ENCODE data around the gene PRKD1. TPM values are rescaled to one million over a fixed set of nuclear protein-coding genes. Genes with fewer than 3 reads are reported as not detected.
"Not testable (repeated sequence)": the region's sequence is repeated elsewhere in the genome, so short reads cannot be mapped to it uniquely, and the experiment has no call there.

Gene PRKD1
- total RNA-seq, 4 donors from 2014 or later, result 3.5 to 6.4 (median 4.4) TPM

- no peak overlapping the region for H3K27ac ChIP-seq
- WGBS, 2 donors (ENCODE audit: low coverage in 1 of 2), result 56 to 68% methylated on average over 2 of the region's 2 CpGs
- H3K4me1 ChIP-seq, result no peaks in the 10 kb centered on the region
- H3K9me3 ChIP-seq, result peaks cover under 1 to 4% of the 10 kb centered on the region in 2 donors
- H3K4me3 ChIP-seq, result no peak overlapping the region
- H3K27me3 ChIP-seq, result no peaks in the 10 kb centered on the region
- intact Hi-C loops (cut with DNase I; ENCODE audit: low total_unique reads) (no loop called here), in situ Hi-C loops (cut with MboI; ENCODE audit: low pct_ligation_motif_present in 1 of 4, low pct_unique_long_range_greater_than_20kb in 1 of 4, low sequenced_read_pairs in 3 of 4) (no loop called here)
- no peaks in the 10 kb centered on the region for H3K36me3 ChIP-seq
- no peak for TF ChIP-seq EP300 (IDR thresholded peaks at IDR 0.05; ENCODE audit: low read depth)
- TF ChIP-seq CTCF (IDR thresholded peaks at IDR 0.05), result no peak
- no peak for TF ChIP-seq POLR2A (IDR thresholded peaks at IDR 0.05)
- TF ChIP-seq POLR2AphosphoS5 (IDR thresholded peaks at IDR 0.05), result no peak
- no peak for DNase-seq
Measured at GRCh38 chr14:29846339-29847055, 81.2 kb downstream of the PRKD1 start.

GRCh38 chr14:29843981-29844380, 83.7 kb downstream of the PRKD1 start:
- Histone ChIP-seq H3K27ac (no peak overlapping the region), H3K27me3 (no peaks in the 10 kb centered on the region), H3K4me3 (no peak overlapping the region), H3K4me1 (no peaks in the 10 kb centered on the region), H3K36me3 (no peaks in the 10 kb centered on the region), H3K9me3 (peaks cover 22 to 26% of the 10 kb centered on the region in 2 donors)
- DNase-seq, result no peak
- in situ Hi-C loops (cut with MboI; ENCODE audit: low pct_ligation_motif_present in 1 of 4, low pct_unique_long_range_greater_than_20kb in 1 of 4, low sequenced_read_pairs in 3 of 4) (no loop called here), intact Hi-C loops (cut with DNase I; ENCODE audit: low total_unique reads) (no loop called here)
- no peak for TF ChIP-seq POLR2A (IDR thresholded peaks at IDR 0.05)
- no peak for TF ChIP-seq POLR2AphosphoS5 (IDR thresholded peaks at IDR 0.05)
- TF ChIP-seq CTCF (IDR thresholded peaks at IDR 0.05), result no peak
- TF ChIP-seq EP300 (IDR thresholded peaks at IDR 0.05; ENCODE audit: low read depth), result no peak
- WGBS, 2 donors (ENCODE audit: low coverage in 1 of 2), result 80 to 87% methylated on average over 1 of the region's 1 CpG

- intact Hi-C loops (cut with DNase I; ENCODE audit: low total_unique reads) (no loop called here), in situ Hi-C loops (cut with MboI; ENCODE audit: low pct_ligation_motif_present in 1 of 4, low pct_unique_long_range_greater_than_20kb in 1 of 4, low sequenced_read_pairs in 3 of 4) (no loop called here)
- WGBS, 2 donors (ENCODE audit: low coverage in 1 of 2), result 81 to 100% methylated on average over 1 of the region's 1 CpG
- TF ChIP-seq POLR2A (IDR thresholded peaks at IDR 0.05) (no peak), POLR2AphosphoS5 (IDR thresholded peaks at IDR 0.05) (no peak), EP300 (IDR thresholded peaks at IDR 0.05; ENCODE audit: low read depth) (no peak), CTCF (IDR thresholded peaks at IDR 0.05) (no peak)
- DNase-seq, result no peak
- no peaks in the 10 kb centered on the region for H3K36me3 ChIP-seq
- no peak overlapping the region for H3K27ac ChIP-seq
- no peaks in the 10 kb centered on the region for H3K27me3 ChIP-seq
- H3K4me3 ChIP-seq, result no peak overlapping the region
- peaks cover 22 to 32% of the 10 kb centered on the region in 2 donors for H3K9me3 ChIP-seq
- no peaks in the 10 kb centered on the region for H3K4me1 ChIP-seq
Measured at GRCh38 chr14:29842228-29842627, 85.4 kb downstream of the PRKD1 start.

- peaks cover 22 to 32% of the 10 kb centered on the region in 2 donors for H3K9me3 ChIP-seq
- in situ Hi-C loops (cut with MboI; ENCODE audit: low pct_ligation_motif_present in 1 of 4, low pct_unique_long_range_greater_than_20kb in 1 of 4, low sequenced_read_pairs in 3 of 4); H3K27me3 ChIP-seq; H3K27ac ChIP-seq; H3K4me3 ChIP-seq; H3K4me1 ChIP-seq; H3K36me3 ChIP-seq; DNase-seq; intact Hi-C loops (cut with DNase I; ENCODE audit: low total_unique reads): not testable (repeated sequence)
- WGBS, 2 donors (ENCODE audit: low coverage in 1 of 2), result 86 to 88% methylated on average over 1 to 6 of the region's 6 CpGs
Measured at GRCh38 chr14:29840369-29840892, 87.2 kb downstream of the PRKD1 start.

- 43% methylated on average over 1 of the region's 1 CpG; no CpG with 5 or more reads in 1 of the 2 donors for WGBS, 2 donors (ENCODE audit: low coverage in 1 of 2)
- H3K9me3 ChIP-seq, result peaks cover 22 to 32% of the 10 kb centered on the region in 2 donors
- H3K36me3 ChIP-seq; in situ Hi-C loops (cut with MboI; ENCODE audit: low pct_ligation_motif_present in 1 of 4, low pct_unique_long_range_greater_than_20kb in 1 of 4, low sequenced_read_pairs in 3 of 4); DNase-seq; H3K4me3 ChIP-seq; intact Hi-C loops (cut with DNase I; ENCODE audit: low total_unique reads); H3K4me1 ChIP-seq; H3K27ac ChIP-seq; H3K27me3 ChIP-seq: not testable (repeated sequence)
Measured at GRCh38 chr14:29839691-29840090, 88.0 kb downstream of the PRKD1 start.
